Activated T-cell treated with anti-CD3 and anti-CD28 coated beads, Interleukin-2, amount 50 U/mL, for 4 hours (primary cell): Measurements from ENCODE around the gene FOXN1. TPM values are rescaled to one million over a fixed set of nuclear protein-coding genes. Genes with fewer than 3 reads are reported as not detected.

Source experiments
- ATAC-seq, 2 donors: fragments of 200-7000 bp; cut with Tn5 transposase; one replicate each; pipeline ENCODE4 v1.10.0; 2021
- DNase-seq: peaks from one replicate; pipeline ENCODE4 v3.0.0-alpha.2; 2020
- H3K27me3 Mint-ChIP-seq: one replicate; pipeline ENCODE4 v1.8.0; 2021; ENCODE audit warnings: low read depth, mixed read lengths
- H3K36me3 Mint-ChIP-seq: one replicate; pipeline ENCODE4 v1.8.0; 2022; ENCODE audit warnings: mixed read lengths; ENCODE audit not compliant: insufficient read depth
- H3K4me1 Mint-ChIP-seq: one replicate; pipeline ENCODE4 v1.8.0; 2021; ENCODE audit warnings: low read depth, mixed read lengths
- H3K4me3 Mint-ChIP-seq: one replicate; pipeline ENCODE4 v1.8.0; 2021; ENCODE audit warnings: mild to moderate bottlenecking, moderate library complexity, mixed read lengths
- H3K9me3 Mint-ChIP-seq: one replicate; pipeline ENCODE4 v1.8.0; 2021; ENCODE audit warnings: mixed read lengths
- total RNA-seq, 3 donors: library from RNA; stranded (reverse); gene quantifications; one replicate each; pipeline ENCODE4 v1.2.1, GENCODE V29; 2021

FOXN1 gene
- total RNA-seq, 3 donors from 2014 or later: not detected

DNA sequence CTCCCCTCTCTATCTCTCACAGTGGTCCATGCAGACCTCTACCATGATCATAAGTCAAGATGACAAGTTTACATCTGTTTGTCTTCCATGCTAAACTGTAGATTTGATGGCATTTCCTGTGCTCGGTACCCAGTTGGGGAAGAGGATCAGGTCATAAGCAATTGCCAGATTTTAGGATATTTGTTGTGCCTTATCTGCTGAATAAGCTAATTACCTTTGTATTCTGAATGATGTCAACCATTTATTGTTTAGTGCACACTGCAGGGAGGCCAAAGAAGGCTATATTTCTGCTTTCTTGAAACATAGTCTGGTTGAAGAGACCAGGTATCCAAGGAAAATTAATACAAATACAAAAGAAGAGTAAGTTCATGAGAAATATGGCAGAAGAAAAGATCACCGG lies 76.4 kb downstream of the FOXN1 start:
- H3K4me1 Mint-ChIP-seq: peaks cover 9% of the 10 kb centered on the region
- ATAC-seq (no peak), DNase-seq (no peak)
- H3K9me3 Mint-ChIP-seq: no peaks in the 10 kb centered on the region
- no peaks in the 10 kb centered on the region for H3K27me3 Mint-ChIP-seq
- H3K4me3 Mint-ChIP-seq: no peak overlapping the region
- peaks cover 2% of the 10 kb centered on the region for H3K36me3 Mint-ChIP-seq

DNA sequence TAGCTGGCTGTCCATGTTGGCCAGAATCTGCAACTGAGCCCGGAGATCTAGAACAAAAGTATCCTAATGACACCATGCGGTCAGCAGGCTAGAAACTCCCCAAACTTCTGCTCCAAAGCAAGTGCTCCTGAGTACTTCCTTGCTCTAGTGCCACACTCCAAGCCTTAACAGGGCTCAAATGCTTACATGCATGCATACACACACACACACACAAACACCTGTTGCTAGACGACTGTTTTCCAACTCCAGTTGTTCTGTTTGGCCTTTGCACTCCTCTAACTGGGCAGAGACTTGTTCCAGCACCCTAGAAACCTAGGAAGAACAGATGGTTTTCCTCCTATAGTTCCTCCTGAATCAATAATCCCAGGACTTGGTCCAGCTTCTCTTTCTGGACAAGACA lies 78.3 kb downstream of the FOXN1 start:
- no peak for ATAC-seq
- Mint-ChIP-seq H3K9me3 (no peaks in the 10 kb centered on the region), H3K4me1 (peaks cover 5% of the 10 kb centered on the region), H3K36me3 (peaks cover 8% of the 10 kb centered on the region), H3K27me3 (no peaks in the 10 kb centered on the region), H3K4me3 (no peak overlapping the region)
- no peak for DNase-seq

DNA sequence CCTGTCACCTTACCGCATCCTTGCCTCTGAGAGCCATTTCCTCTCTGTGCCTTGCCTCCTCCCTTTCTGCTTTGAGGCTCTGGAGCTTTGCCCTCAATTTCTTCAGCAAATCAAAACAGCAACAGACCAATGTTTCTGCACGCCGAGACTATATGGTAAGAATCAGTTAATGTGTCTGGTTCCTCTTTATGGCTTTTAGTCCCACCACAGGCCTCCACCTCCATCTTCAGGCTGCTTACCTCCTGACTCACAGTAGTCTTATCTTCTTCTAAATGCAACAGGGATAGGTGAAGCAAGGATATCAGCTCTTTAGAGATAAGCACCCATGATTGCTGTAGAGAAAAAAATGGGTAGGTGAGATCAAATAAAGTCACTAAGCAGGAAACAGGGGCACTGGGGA lies 79.7 kb downstream of the FOXN1 start:
- no peak for DNase-seq
- no peak overlapping the region for H3K4me3 Mint-ChIP-seq
- no peaks in the 10 kb centered on the region for H3K27me3 Mint-ChIP-seq

More for the DNA sequence above, 79.7 kb downstream of the FOXN1 start:
- ATAC-seq: no peak
- Mint-ChIP-seq H3K36me3 (peaks cover 8% of the 10 kb centered on the region), H3K9me3 (no peaks in the 10 kb centered on the region), H3K4me1 (no peaks in the 10 kb centered on the region)

Other genes with a start within 250 kb of the FOXN1 start
- 10 to 100 TPM; 41.3 to 55.1 (median 44.8) TPM for gene TMEM97, start 187.1 kb upstream of the FOXN1 start, total RNA-seq
- 10 to 100 TPM; 18.1 to 22.1 (median 19.4) TPM for gene IFT20, start 170.9 kb upstream of the FOXN1 start, total RNA-seq
- 10 to 100 TPM; 19.5 to 24.2 (median 23.1) TPM for gene TNFAIP1, start 170.6 kb upstream of the FOXN1 start, total RNA-seq
- 100 to 1,000 TPM; 141 to 168 (median 150) TPM for gene POLDIP2, start 148.8 kb upstream of the FOXN1 start, total RNA-seq
- not detected for gene SEBOX, start 141.1 kb upstream of the FOXN1 start, total RNA-seq
- 1 to 10 TPM in 1 of 3 donors, under 1 TPM in 2; 0.60 to 1.1 (median 0.94) TPM for gene VTN, start 136.0 kb upstream of the FOXN1 start, total RNA-seq
- 10 to 100 TPM; 28.5 to 30.9 (median 29.2) TPM for gene SARM1, start 134.7 kb upstream of the FOXN1 start, total RNA-seq
- gene SLC46A1, start 100.1 kb upstream of the FOXN1 start, total RNA-seq: 1 to 10 TPM; 4.8 to 5.3 (median 4.9) TPM
- gene SLC13A2, start 32.7 kb upstream of the FOXN1 start, total RNA-seq: not detected
- 10 to 100 TPM; 21.7 to 26.0 (median 21.8) TPM for gene UNC119, start 46.3 kb downstream of the FOXN1 start, total RNA-seq
- gene PIGS, start 65.2 kb downstream of the FOXN1 start, total RNA-seq: 10 to 100 TPM; 47.0 to 49.9 (median 48.3) TPM
- 10 to 100 TPM; 12.4 to 18.4 (median 16.5) TPM for gene ALDOC, start 70.5 kb downstream of the FOXN1 start, total RNA-seq
- 10 to 100 TPM; 23.8 to 30.4 (median 30.1) TPM for gene SPAG5, start 92.7 kb downstream of the FOXN1 start, total RNA-seq
- gene RSKR, start 107.8 kb downstream of the FOXN1 start, total RNA-seq: 10 to 100 TPM; 24.6 to 25.3 (median 24.7) TPM
- 100 to 1,000 TPM; 167 to 201 (median 183) TPM for gene BLTP2, start 138.8 kb downstream of the FOXN1 start, total RNA-seq
- gene SDF2, start 155.6 kb downstream of the FOXN1 start, total RNA-seq: 10 to 100 TPM; 42.8 to 46.6 (median 45.4) TPM
- 100 to 1,000 TPM in 1 of 3 donors, 10 to 100 TPM in 2; 88.5 to 105 (median 98.3) TPM for gene SUPT6H, start 155.9 kb downstream of the FOXN1 start, total RNA-seq
- gene PROCA1, start 205.5 kb downstream of the FOXN1 start, total RNA-seq: 1 to 10 TPM in 2 of 3 donors, under 1 TPM in 1; 0.83 to 1.2 (median 1.1) TPM
- gene RAB34, start 211.5 kb downstream of the FOXN1 start, total RNA-seq: 100 to 1,000 TPM in 1 of 3 donors, 10 to 100 TPM in 2; 11.3 to 100 (median 14.1) TPM
- gene RPL23A, start 213.6 kb downstream of the FOXN1 start, total RNA-seq: 1,000 to 10,000 TPM; 2,218 to 2,392 (median 2,312) TPM
- gene TLCD1, start 219.9 kb downstream of the FOXN1 start, total RNA-seq: 10 to 100 TPM; 20.8 to 28.5 (median 23.8) TPM
- gene NEK8, start 222.4 kb downstream of the FOXN1 start, total RNA-seq: 1 to 10 TPM; 5.8 to 7.7 (median 7.6) TPM
- gene TRAF4, start 237.7 kb downstream of the FOXN1 start, total RNA-seq: 100 to 1,000 TPM; 221 to 247 (median 229) TPM